Embryonic facial prominence (tissue), 1 donor: ENCODE measurements around the gene CLSTN3.
A peak's percentile ranks its signal among the peaks of the same experiment; 100 is the strongest.
"Not testable (repeated sequence)": the region's sequence is repeated elsewhere in the genome, so short reads cannot be mapped to it uniquely, and the experiment has no call there.

ENCODE experiments used
- DNase-seq: peaks from one replicate; pipeline ENCODE4 v3.0.0-alpha.2; 2016; ENCODE audit errors: extremely low spot score

Gene CLSTN3

DNA sequence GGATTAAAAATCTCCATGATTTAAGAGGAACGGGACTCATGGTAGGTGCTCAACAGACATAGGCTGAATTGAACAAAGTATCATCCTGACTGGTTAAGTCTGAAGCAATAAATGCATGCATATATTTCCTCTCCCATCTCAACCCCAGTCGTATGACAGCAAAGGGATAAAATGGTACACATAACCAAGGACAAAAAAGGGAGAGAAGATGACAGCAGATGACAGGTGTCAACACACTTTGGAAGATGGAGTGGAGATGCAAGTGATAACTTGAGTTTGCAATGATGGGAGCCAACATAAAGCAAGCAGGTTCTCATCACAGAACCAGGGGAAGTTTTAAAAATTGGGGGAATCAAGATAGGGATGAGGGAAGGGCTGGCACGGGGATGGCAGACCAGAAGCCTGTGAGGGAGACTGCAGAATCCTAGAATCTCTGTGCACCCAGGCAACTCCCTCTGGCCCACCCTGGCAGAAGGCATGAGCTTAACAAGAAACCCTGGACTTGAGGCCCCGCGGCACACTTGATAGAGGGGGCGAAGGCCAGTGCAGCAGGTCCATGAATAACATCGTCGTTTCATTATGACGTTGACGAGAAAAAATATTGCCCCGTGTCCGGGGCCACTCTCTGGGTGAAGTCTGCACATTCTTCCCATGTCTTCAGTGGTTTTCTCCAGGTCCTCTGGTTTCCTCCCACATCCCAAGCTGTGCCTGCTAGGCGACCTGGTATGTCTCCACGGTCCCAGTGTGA lies 26.2 kb upstream of the CLSTN3 start:
- DNase-seq = no peak

DNA sequence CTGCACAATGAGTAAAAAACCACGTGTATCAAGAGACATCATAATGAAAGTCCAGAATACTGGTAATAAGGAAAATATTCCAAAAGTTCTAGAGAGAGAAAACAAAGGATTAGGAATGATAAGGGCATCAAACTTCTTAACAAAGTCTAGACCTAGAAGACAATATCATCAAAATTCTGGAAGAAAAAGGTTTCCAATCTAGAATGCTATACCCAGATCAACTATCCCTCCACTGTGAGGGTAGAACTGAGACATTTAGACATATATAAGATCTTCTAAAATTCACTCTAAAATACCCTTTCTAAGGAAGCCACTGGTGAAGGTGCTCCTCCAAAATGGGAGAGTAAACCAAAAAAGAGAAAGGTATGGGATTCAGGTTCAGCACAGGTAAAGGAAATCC lies 24.1 kb upstream of the CLSTN3 start:
- DNase-seq = no peak

DNA sequence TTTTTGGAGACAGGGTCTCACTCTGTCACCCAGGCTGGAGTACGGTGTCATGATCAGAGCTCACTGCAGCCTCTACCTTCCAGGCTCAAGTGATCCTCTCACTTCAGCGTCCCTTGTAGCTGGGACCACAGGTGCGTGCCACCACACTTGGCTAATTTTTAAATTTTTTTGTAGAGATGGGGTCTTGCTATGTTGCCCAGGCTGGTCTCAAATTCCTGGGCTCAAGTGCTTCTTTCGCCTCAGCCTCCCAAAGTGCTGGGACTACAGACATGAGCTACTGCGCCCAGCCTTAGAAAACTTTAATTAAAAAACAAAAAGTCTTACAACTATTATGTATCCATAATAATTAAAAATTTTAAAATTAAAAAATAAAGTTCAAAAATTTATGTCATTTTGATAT lies 23.0 kb upstream of the CLSTN3 start:
- DNase-seq = not testable (repeated sequence)

DNA sequence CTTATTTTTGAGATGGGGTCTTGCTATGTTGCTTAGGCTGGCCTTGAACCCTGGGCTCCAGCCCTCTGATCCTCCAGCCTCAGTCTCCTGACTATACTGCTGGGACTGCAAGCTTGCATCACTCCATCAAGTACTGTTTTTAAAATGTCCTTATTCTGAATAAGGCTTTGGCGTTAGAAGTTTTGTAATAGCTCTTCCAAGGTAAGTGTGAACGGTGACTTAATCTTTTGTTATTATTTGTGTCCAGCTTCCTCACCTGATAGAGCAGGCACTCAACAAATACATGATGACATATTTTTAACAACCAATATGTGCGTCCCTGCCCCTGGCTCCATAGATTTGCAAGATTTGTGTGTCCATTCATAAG lies 22.6 kb upstream of the CLSTN3 start:
- no peak for DNase-seq

DNA sequence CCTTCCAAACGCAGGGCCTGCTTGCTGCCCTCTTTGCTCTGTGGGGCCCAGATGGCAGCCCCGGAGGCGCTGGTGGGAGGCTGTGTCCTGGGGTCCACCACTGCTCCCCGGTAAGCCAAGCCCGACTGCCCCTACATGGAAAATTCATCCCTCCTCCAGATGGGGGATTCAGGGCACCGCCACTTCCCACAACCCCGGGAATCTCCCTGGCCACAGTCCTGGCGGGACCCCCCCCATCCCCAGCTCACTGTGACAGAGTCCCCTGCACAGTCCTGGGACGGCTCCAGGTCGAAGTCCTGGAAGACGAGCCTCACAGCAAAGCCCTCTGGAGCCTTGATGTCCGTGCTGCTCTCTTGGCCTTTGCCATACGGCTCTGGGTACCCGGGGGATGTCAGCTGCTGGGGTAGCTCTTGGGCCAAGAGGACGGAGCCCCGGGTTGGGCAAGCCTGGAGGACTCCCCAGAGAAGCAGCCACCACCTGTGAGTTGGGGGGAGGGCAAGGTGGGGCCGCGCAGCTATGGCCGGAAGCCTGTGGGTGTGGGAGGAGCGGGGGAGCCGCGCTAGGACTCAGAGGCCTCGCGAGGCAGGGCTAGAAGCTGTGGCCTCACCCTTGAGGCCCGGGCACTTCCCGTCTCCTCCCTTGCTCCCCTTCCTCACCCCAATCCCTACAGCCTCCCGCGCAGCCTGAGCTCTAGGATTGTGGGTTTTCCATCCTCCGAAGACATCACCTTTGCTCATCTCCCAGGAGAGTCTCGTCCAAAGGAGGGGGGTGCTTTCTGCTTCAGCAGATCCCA lies 22.0 kb upstream of the CLSTN3 start:
- DNase-seq = peak; percentile 31

DNA sequence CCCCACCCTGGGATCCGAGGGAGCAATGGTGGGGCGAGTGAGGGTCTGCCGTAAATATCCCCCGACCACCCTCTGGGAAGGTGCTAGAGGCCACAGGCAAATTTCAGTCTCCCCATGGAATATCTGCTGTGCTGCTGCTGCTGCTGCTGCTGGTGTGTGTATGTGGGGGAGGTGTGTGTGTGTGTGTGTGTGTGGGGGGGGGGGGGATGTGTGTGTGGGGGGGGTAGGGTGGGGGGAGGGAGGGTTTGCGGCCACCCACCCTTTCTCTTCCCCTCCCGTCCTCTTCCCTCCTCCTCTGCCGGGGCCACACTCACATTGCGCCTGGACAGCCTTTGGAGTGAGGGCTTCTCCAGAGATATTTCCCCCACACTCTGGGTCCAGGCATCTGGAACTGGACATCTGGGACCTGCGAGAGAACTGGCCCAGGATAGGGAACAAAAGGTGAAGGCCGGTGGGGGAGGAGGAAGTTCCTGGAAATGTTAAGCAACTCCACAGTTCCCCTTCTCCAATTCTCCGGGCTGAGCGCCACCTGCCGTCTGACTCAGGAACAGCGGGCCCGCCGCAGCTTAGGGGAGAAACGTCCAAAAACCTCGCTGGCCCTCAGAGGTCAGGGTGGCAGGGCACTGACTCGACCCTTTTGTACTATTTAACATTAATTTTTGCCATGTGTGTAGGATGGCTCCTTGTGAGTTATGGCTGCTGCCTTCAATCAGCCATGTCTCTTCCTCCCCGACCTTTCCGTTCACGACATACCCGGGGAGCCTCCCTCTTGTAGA lies 21.2 kb upstream of the CLSTN3 start, which contains the start of gene C1RL:
C1RL (minus strand) TSS at position 419 of the 776 bp plus-strand sequence; CDS start at position 385, 34 bp downstream.
- peak; percentile 74 for DNase-seq

DNA sequence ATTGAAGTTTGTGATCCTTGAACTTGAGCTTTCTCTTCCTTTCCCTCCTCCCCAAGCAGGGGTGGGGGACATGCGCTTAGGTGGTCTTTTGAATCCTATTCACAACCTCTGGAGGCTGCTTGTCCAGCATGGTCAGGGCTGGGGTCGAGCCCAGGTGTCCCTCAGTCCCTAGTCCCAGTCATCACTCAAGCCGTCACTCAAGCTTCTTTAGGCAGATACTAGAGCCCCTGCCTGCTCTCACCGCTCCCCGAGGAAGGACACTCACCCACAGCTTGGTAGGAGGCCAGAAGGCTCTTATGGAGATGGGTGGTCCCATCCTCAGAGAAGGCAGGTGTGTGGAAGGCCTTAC lies 20.6 kb upstream of the CLSTN3 start:
- DNase-seq = no peak

DNA sequence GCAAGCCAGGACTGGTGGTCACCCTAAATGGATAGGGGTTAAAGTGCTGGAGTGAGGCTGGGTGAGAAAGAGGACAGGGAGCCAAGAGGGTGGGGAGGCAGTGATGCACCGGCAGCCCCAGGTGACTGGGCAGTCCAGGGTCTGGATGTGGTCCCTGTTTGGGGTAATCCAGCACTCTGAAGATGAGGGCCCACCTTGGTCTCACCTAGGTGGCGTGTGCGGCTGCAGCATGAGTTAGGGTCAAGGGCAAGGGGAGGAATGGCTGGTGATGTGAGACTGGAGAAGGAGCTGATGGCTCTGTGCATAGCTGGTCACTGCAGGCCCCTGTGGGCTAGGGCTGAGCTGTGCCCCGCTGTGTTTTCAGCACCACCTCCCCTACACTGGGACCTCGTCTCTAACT lies 19.5 kb upstream of the CLSTN3 start:
- DNase-seq = no peak

DNA sequence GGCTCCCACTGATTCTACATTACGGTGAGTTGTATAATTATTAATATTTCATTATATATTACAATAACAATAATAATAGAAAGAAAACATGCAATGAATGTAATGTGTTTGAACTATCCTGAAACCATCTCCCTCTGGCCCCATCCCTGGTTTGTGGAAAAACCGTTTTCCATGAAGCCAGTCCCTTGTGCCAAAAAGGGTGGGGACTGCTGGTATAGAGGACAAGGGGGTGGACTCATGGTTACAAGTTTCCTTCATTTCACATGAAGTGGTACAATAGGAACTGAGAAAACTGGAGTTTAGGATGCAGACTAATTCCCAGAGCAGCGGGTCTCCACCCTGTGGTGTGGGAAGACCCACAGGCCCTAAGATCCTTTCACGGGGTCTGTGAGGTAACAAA lies 18.1 kb upstream of the CLSTN3 start:
- DNase-seq = no peak

DNA sequence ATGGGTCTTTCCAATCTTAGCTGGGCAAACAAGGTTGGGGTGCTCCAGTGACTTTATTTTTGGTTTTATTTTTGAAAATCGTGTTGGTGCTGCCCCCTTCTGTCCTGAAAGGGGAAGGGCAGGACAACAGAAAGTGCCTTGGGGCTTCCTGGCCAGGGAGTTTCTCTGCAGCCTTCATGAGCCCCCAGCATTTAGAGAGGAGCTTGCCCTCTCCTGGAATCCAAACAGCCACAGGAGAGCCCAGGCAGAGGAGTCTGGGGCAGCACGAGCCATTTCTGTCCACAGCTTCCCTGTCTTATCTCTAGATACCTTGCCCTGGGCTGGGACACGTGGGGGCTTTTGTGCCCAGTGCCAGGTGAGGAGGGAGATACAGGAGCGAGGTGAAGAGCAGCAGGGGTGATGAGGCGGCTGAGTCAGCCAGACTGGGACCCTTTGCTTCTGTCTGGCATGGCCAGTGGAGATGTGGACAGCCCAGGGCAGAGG lies 16.7 kb upstream of the CLSTN3 start:
- no peak for DNase-seq

DNA sequence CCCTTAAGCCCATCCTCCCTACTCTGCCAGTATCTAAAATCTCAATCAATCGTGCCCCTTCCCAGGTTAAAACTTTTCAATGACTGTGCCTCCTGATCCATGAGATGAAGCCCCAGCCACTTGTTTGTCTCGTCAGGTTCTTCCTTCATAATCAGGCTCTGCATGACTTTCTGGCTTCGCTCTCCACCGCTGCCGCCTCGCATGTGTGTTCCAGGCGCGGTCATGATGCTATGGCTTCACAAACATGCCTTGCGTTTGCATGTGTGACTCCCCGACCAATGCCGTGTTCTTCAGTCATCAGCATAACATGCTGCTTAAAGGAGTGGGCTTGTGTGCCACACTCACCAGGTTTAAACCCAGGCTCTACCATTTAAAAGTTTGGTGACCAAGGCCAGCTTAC lies 16.2 kb upstream of the CLSTN3 start:
- DNase-seq = no peak

DNA sequence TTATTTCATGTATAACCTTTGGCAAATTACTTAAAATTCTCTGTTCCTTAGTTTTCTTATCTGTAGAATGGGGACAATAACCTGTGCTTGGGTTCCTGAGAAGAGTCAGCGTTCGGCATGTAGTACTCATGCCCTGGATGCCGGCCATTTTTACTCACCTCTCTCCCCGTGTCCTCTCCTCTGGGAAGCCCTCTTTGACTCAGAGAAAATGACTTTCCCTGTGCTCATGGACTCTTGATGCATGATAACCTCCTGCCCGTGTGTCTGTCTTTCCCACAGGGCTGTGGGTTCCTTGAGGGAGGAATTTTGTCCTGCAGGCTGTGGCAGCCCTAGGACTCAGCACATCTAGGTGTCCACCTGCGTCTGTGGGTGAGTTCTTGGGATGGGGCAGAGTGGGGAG lies 15.3 kb upstream of the CLSTN3 start:
- no peak for DNase-seq

DNA sequence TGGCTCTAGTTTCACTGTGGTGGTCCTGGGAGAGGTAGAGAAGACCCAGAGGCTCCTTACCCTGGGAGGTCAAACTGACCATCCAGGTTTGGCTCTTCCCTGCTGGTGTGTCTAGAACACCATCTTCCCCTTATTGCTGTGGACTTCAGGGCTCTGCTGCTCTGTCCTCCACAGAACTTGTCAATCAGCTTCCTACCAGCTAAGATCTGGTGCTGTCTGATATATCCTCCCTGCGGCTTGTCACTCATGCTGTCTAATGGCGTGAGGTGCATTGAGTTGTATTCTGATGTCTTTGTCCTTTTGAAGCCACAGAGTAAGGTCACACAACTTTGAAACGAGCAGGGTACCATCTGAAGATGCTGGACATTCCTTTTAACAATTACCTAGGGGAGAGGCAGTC lies 14.0 kb upstream of the CLSTN3 start:
- no peak for DNase-seq

DNA sequence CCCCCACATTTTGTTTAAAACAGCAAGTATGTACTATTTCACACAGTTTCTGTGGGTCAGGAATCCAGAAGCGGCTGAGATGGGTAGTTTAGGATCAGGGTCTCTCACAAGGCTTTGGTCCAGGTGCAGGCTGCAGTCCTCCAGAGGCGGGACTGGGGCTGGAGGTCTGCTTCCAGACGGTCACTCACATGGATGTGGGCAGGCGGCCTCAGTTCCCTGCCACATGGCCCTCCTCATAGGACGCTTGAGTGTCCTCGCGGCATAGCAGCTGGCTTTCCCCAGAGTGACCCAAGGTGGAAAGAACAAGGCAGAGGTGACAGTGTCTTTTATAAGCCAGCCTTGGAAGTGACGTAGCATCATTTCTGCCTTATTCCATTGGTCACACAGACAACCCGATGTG lies 13.3 kb upstream of the CLSTN3 start:
- no peak for DNase-seq

DNA sequence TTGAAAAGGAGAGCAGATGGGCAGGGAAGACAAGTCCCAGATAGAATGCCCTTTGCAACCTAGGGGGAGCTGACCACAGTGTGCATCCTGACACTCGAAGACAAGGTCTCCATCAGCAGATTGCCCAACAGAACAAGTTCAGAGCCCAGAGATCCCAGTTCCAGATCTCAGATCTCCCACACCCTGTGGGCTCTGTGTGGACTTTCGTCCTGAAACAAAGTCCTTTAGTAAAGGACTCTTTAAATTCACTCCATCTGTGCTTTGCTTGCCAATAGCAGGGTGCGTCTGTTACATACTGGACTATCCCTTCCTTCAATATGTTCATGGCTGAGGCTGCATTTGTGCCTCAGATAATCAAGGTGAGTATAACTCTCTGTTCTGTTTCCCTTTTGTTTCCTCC lies 12.5 kb upstream of the CLSTN3 start:
- no peak for DNase-seq

DNA sequence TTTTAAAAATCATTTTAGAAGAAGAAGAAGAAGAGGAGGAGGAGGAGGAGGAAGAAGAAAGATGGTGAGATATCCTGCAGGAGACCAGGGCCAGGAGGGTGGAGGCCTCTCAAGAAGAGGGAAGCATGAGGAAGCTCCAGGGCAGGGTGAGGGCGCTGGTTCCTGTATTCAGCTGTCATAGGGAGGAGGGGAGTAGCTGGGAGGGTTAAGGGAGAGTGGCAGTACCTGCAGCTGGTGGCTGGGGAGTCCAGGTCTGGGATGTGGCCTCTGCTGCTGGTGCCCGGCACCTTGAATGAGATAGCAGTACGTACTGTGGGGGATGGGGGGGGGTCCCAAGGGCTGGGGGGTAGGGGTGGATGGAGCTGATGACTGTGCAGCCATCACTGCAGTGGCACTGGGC lies 11.3 kb upstream of the CLSTN3 start:
- no peak for DNase-seq

DNA sequence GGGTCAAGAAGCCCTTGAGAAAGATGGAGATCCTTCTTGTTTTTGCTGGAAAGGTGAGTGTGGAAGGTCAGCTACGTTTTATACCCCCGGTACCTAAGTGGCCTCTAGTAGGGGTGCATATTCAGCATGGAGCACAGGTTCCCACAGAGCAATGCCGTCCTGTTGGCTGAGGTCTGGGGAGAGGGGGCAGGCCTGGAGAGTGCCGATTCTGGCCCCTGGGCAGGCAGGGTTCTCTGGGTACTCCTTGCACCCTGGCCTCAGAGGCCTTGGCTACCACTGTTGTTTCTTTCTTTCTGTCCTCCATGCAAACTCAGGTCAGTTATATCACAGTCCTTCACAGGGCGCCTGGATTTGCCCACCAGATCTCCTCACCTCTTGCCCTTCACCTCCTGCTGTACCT lies 10.0 kb upstream of the CLSTN3 start:
- no peak for DNase-seq

DNA sequence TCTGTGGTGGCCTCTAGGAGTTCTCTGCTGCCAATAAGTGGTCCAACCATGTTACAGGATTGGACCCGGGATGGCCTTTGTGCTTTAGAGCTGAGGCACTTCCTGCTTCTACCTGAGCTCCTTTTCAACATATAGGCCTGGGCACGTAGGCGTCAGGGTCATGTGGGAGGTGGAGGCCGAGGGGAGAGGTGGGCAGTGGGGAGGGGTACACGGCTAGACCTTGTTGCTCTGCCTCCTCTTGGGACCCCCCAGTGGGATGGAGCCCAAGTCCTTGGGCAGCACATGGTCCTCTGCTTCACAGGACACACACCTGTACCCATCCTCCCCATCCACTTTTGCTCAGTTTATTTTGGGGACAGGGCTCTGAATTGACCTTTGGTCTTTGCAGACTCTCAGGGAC lies 8.8 kb upstream of the CLSTN3 start:
- no peak for DNase-seq

DNA sequence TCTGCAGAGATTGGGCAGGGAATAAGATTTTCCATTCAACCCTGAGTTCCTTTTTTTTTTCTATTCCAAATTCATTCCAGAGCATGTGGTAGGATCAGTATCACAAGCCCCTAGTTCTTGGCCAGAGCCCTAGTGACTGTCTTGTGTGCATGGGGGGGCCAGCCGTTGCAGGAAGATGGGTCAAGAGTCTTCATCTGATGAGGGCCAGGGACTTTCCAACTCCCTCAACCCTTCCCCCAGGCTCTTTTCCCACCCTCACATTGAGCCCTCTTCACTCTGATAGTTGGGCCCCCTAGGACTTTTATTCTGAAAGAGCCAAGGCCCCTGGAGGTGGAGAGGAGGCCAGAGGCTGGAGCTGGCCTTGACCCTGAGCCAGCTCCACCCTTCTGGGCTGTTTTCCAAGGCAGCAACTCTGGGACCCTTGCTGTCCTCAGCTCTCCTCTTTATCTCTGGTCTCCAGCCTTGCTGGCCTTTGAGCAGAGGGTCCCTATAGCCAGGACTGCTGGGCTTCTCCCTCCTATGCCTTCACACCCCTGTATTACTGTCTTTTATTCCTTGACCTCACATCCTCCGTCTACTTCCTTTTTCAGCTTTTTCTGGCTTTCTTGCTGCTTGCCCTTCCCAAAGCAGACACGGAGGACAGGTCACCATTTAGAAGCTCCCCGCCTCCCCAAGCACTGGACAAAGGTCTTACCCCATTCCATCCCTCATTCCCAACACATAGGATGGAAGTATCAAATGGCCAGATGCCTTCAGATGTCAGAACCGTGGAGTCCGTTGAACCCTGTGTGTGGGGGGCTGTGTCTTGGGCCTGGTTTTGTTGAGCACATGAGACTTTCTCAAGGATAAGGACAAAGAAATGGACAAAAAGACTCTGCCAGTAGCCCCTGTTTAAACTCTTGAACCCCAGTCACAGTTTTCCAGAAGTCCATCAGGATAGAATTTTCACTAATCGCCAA lies 7.1 kb upstream of the CLSTN3 start:
- no peak for DNase-seq

DNA sequence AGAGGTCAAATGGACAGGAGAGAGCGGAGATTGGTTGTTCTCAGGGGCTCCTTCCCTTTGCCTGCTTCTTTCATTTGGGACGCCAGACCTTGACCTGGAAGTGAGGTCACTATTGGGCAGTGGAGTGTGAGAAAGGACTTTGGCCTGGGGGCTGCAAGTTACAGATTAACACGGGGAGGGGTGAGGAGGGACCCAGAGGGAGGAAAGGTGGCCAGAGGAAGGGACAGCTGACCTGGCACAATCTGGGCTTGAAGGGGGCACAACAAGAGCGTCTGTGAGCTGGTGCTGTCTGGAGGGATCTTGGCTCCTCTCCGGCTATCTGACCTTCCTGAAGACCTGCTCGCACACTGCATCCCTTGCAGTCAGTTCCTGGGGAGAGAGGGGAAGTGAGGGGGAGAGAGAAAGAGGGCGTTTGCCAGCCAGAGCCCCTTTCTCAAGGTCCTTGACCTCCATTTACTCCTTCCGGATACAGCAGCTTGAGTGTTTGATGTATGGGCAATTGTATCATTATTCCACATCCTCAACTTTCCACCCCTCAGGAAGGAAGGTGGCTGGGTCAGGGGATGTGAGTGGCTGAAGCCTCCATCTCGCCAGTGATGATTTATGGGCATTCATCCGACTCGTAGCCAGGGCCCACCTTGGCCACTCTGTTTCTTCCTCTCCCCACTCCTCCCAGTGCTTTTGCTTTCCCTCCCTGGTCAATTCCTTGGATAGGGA lies 6.2 kb upstream of the CLSTN3 start:
- no peak for DNase-seq
